Mesodermal cell (in vitro differentiated cells): ENCODE measurements around the gene ANTXR1.

ENCODE experiments used
- H3K27ac ChIP-seq: 2 replicates; pipeline ENCODE4 v1.7.0; 2013; ENCODE audit warnings: mild to moderate bottlenecking, low read depth, low read length, moderate library complexity; ENCODE audit not compliant: severe bottlenecking
- H3K36me3 ChIP-seq: 2 replicates; pipeline ENCODE4 v1.7.1; 2013; ENCODE audit warnings: mild to moderate bottlenecking, low read length, moderate library complexity; ENCODE audit not compliant: control insufficient read depth, insufficient read depth
- H3K4me1 ChIP-seq: one replicate; pipeline ENCODE4 v1.7.1; 2013; ENCODE audit warnings: mild to moderate bottlenecking, low read length; ENCODE audit not compliant: insufficient read depth, control insufficient read depth, poor library complexity, severe bottlenecking
- H3K4me3 ChIP-seq: 2 replicates; pipeline ENCODE4 v1.7.0; 2013; ENCODE audit warnings: low read length, control low read depth, mild to moderate bottlenecking; ENCODE audit not compliant: insufficient read depth, poor library complexity, severe bottlenecking; ENCODE audit errors: extremely low read depth
- H3K9me3 ChIP-seq: 2 replicates; pipeline ENCODE4 v1.7.1; 2013; ENCODE audit warnings: mild to moderate bottlenecking, low read length, moderate library complexity; ENCODE audit not compliant: control insufficient read depth
- WGBS, 2 experiments: methylation state at CpG; one replicate each; pipeline ENCODE4 v1.1.5; 2013; ENCODE audit warnings: missing lambda C conversion rate in 2 of 2; ENCODE audit not compliant: insufficient coverage in 2 of 2; 5-methylcytosine and 5-hydroxymethylcytosine counted together

ANTXR1 gene

DNA sequence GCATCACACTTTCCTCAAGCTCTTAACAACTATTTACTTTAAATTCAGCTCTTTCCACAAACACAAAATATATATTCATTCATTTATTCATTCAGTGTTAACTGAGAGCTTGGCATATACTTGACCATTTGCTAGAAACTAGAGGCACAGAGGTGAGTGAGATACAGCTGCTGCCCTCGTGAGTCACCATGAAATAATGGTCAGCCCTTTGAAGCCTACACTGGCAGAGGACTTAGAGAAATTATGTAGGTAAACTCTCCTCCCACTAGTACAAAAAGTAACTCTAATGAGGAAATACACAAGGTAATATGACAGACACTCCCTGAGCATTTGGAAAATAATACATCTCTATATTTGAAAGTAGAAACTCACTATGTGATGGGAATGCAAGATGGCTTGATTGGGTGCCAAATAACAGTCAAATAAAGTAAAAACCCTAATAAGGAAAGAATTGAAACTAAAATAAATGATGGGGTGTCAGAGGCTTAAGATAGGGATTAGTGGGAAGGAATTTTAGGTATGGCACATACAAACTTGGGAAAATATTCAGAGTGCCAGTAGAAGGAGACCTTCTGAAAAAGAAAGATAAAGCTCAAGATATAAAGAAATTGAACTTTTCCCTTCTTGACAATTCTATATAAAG is 61.1 kb downstream of the ANTXR1 start:
- Histone ChIP-seq H3K4me1 (no peaks in the 10 kb centered on the region), H3K36me3 (peaks cover 80% of the 10 kb centered on the region), H3K9me3 (no peaks in the 10 kb centered on the region), H3K4me3 (no peak overlapping the region), H3K27ac (no peak overlapping the region)
- whole genome bisulfite sequencing, 2 experiments: no CpG with 5 or more reads among the region's 1 CpG

DNA sequence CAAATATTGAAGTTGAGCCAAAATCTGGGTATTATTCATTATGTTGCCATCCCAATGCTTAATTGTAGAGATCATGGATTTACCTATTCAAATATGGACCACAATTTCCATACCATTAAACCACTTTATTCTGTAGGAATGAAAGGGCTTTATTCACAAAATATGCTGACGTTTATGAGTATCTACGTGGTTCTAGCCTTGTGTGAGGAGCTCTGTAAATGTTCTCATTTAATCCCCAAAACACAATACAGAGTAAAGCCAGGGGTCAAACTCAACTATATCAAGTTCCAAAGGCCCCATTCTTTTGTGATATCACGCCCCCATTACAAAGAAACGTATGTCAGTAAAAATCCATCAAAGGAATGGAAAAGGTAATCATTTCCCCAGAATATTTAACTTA is 61.9 kb downstream of the ANTXR1 start:
- no peak overlapping the region for H3K27ac ChIP-seq
- WGBS, 2 experiments: 100% methylated on average over 1 to 2 of the region's 4 CpGs
- H3K36me3 ChIP-seq: peaks cover 88% of the 10 kb centered on the region
- no peak overlapping the region for H3K4me3 ChIP-seq
- no peaks in the 10 kb centered on the region for H3K4me1 ChIP-seq
- no peaks in the 10 kb centered on the region for H3K9me3 ChIP-seq

DNA sequence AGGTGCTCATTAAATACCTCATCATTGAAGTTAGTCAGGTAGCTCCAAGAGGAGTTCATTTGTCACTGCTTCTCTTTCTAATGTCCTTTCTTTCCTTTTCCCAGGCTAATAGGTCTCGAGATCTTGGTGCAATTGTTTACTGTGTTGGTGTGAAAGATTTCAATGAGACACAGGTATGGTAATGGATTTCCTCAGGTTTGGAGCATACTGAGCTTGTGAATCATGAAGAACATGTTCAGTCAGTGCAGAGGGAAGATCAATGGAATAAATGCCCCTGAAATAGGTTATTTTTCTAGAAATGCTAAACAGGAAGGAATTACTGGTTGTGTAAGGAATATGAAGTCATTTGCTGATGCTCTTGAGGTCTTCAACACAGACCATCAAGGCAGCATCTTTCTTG is 62.5 kb downstream of the ANTXR1 start:
- Histone ChIP-seq H3K9me3 (no peaks in the 10 kb centered on the region), H3K27ac (no peak overlapping the region), H3K36me3 (peaks cover 88% of the 10 kb centered on the region), H3K4me3 (no peak overlapping the region), H3K4me1 (no peaks in the 10 kb centered on the region)
- WGBS, 2 experiments: 100% methylated on average over 1 of the region's 1 CpG; no CpG with 5 or more reads in 1 of the 2 experiments

DNA sequence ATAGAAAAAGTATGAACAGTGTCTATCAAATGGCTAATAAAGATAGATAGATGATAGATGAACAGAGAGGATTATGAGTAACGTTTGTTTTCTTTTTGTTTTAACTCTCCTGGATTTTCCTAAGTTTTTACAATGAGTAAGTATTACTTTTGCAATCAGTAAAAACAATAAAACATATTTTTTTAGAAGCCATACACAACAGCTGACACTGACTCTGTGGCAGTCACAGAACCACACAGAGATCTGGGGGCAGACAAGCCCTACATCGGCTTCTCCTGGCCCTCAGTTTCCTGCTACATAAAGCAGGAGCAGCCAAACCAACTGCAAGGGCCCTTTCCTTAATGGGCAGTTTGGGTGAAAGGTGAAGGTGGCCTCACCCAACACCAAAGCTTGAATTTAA is 63.6 kb downstream of the ANTXR1 start:
- Histone ChIP-seq H3K36me3 (peaks cover 88% of the 10 kb centered on the region), H3K4me3 (no peak overlapping the region), H3K27ac (no peak overlapping the region), H3K4me1 (peaks cover 1% of the 10 kb centered on the region), H3K9me3 (no peaks in the 10 kb centered on the region)
- WGBS, 2 experiments: 100% methylated on average over 1 of the region's 2 CpGs; no CpG with 5 or more reads in 1 of the 2 experiments

DNA sequence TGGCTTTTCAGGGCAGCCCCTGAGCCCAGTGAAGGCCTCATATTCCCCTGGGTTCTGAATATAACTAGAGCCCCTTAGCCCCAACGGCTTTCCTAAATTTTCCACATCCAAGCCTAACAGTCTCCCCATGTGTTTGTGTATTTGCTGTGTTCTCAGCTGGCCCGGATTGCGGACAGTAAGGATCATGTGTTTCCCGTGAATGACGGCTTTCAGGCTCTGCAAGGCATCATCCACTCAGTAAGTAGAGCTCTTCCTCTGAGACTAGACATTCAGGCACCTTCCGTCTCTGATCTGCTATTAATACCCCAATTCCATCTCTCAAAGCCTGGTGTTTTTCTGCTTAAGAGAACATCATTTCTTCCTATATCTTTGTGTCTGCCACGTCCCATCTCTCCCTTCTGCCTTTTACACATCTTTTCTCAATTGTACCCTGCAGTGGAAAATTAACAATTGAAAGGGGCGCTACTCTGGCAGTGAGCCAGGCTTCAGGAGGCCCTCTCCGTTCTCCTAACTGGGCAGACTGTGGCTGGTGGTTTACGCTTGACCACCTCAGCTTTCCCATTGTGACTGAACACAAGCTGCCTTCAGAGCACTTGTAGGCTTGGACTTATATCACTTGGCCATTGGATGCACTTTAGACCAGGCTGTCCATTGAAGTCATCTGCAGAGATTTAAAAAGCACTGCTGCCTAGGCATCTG is 64.4 kb downstream of the ANTXR1 start:
- Histone ChIP-seq H3K36me3 (peaks cover 92% of the 10 kb centered on the region), H3K4me1 (peaks cover 9% of the 10 kb centered on the region), H3K27ac (no peak overlapping the region), H3K9me3 (no peaks in the 10 kb centered on the region), H3K4me3 (no peak overlapping the region)
- WGBS, 2 experiments: 91 to 93% methylated on average over 9 of the region's 10 CpGs

DNA sequence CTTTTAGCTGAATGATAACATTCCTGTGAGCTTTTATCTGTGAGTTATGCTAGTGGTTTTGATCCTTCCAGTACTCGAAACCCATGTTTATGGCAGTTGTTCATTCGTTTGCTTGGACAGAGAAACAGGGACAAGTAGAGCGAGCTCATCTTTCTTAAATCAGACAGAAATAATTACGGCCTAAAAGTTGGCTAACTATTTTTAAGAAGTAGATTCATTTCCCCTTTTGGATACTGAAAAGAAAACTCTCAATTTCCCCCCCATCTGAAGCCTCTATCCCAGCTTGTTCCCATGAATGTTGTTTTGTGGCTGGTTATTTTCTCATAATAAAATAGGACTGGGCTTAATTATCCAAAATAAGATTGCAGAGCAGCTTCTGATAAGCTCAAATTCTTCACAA is 67.1 kb downstream of the ANTXR1 start:
- H3K4me3 ChIP-seq: no peak overlapping the region
- 93 to 100% methylated on average over 1 to 2 of the region's 4 CpGs for WGBS, 2 experiments
- H3K27ac ChIP-seq: no peak overlapping the region
- H3K36me3 ChIP-seq: peaks cover 97% of the 10 kb centered on the region
- H3K9me3 ChIP-seq: no peaks in the 10 kb centered on the region
- H3K4me1 ChIP-seq: peaks cover 19% of the 10 kb centered on the region

DNA sequence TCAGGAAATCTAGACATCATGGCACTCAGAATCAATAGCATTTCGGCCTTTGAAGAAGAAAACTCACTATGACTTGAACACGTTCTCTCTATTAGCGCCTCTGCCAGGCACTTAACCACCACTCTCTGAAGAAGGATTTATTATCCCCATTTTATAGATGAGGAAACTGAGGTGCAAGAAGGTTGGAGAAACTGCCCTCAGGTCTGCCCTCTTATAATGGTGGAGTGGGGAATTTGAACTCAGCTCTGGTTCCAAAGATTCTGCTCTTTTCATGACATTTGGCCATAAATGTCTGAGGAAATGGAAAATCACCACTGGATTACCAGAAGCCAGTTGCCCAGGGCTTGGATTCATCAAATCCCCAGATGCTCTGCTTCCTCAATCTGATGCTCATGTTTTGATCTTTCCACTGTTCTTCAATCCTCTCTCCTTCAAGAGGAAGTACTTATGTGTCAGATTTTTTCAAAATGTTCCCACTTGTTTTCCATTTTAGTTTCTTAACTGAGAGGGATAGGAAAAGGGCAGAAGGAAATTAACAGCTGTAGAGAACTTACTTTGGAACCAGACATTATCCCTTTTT is 68.1 kb downstream of the ANTXR1 start:
- H3K9me3 ChIP-seq: no peaks in the 10 kb centered on the region
- no peak overlapping the region for H3K4me3 ChIP-seq
- WGBS, 2 experiments: 90 to 100% methylated on average over 1 of the region's 3 CpGs
- H3K36me3 ChIP-seq: peaks cover 90% of the 10 kb centered on the region
- H3K27ac ChIP-seq: no peak overlapping the region
- peaks cover 19% of the 10 kb centered on the region for H3K4me1 ChIP-seq

DNA sequence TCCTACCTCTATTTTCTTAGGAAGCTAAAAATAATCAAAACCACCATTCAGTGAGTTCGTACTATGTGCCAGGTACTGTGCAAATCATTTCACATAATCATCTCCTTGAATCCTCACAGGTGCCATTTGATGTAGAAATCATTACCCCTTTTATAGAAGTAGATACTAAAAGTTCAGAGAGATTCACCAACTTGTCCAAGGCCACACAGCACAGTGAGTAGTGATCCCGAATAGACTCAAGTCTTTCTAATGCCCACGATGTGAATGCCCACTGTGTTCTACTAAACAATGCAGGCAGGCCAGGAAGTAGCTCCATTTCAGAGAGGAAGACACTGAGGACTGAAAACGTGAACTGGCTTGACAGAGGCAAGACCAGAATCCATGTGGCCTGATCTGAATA is 68.8 kb downstream of the ANTXR1 start:
- 92 to 98% methylated on average over 3 to 4 of the region's 4 CpGs for WGBS, 2 experiments
- Histone ChIP-seq H3K9me3 (no peaks in the 10 kb centered on the region), H3K27ac (no peak overlapping the region), H3K4me1 (peaks cover 19% of the 10 kb centered on the region), H3K36me3 (peaks cover 87% of the 10 kb centered on the region), H3K4me3 (no peak overlapping the region)

DNA sequence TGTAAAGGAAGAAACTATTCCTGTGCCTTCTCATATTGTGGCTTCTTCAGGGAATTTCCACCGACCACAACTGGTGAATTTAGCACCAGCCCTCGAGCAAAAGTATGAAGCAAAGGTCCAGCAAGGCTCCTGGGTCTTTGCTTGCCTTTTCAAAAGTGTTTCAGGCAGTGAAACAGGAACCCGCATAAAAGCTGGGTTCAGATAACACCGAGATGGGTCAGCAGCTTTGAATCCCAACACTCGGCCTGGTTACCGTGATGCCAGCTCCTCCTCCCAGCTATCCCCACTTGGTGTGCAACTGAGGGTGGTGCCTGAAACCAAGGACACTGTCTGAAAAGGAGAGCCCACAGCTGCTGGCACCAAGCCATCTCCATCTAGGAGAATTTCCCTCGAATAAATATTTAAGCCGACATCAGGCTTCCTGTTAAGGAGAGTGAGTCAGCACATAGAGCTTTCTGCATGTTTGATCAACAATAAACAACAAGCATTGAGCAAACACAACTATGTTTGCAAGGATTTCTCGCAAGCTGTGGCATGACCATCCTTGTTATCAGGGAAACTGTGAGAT is 69.5 kb downstream of the ANTXR1 start:
- Histone ChIP-seq H3K9me3 (no peaks in the 10 kb centered on the region), H3K27ac (peak overlapping the region; percentile 65), H3K4me1 (peaks cover 19% of the 10 kb centered on the region), H3K4me3 (no peak overlapping the region), H3K36me3 (peaks cover 87% of the 10 kb centered on the region)
- WGBS, 2 experiments: 74 to 79% methylated on average over 5 to 6 of the region's 9 CpGs

DNA sequence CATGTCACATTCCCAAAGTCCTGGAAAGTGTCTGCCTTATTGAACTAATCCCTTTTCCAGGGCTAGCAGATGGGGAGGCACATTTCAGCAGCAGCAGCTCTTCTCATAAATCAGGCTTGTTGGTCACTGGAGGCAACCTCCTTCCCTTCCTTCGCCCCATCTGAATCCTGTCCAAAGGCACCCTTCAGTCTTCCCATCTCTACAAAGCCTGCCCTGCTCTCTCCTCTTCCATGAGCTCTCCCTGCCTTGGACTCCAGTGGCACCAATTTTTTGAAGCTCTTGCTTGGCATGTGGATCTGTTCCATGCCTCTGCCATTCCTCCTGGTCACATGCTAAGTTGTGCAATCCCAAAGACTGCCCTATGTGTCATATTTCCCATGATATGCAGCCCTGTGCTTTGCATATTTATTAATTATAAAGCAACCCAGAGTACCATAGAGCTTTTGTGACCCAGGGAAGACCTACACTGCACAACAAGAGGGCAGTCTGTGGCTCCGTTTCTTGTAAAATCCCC is 70.3 kb downstream of the ANTXR1 start:
- peaks cover 19% of the 10 kb centered on the region for H3K4me1 ChIP-seq
- 88 to 100% methylated on average over 1 to 2 of the region's 2 CpGs for WGBS, 2 experiments
- peaks cover 86% of the 10 kb centered on the region for H3K36me3 ChIP-seq
- H3K27ac ChIP-seq: peak overlapping the region; percentile 65
- no peaks in the 10 kb centered on the region for H3K9me3 ChIP-seq
- no peak overlapping the region for H3K4me3 ChIP-seq
